Measurements from ENCODE around the gene CLK4.

The CLK4 gene

DNA sequence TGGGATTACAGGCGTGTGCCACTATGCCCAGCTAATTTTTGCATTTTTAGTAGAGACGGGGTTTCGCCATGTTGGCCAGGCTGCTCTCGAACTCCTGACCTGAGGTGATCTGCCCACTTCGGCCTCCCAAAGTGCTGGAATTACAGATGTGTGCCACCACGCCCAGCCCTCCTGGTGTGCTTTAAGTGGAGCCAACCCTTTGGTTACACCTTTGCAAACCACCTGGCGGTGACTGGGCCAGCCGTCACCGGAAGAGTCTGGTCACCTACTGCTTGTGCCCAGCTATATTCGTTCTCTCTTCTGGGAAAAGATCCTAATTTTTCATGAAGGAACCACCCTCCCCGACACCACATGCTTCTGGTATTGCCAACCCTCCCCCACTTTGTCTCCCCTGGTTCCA is 72.5 kb downstream of the CLK4 start:
- DNase-seq (ENCODE audit: low read depth, low spot score), result no peak

- no peak for DNase-seq (ENCODE audit: low read depth, low spot score)
These were observed 73.3 kb downstream of the CLK4 start for GRCh38 chr5:178553517-178553916.
